ENCODE measurements around the gene KAT5. TPM values are rescaled to one million over a fixed set of nuclear protein-coding genes. Genes with fewer than 3 reads are reported as not detected.

Gene KAT5
- total and polyA plus RNA-seq, 2 of the 13 experiments (the other 11 are each of a cell fraction or from before 2014, with no cell fraction given) = 35.2 to 48.3 TPM

GRCh38 chr11:65711785-65712632 is at the start of gene KAT5 (continued):
- TF ChIP-seq UBTF (CRISPR knock-in tag; IDR thresholded peaks at IDR 0.05) (peak; percentile 64), DR1 (CRISPR knock-in tag; IDR thresholded peaks at IDR 0.05) (peak; percentile 83), ZSCAN21 (CRISPR knock-in tag; IDR thresholded peaks at IDR 0.05; ENCODE audit: borderline replicate concordance) (peak; percentile 98), ATF6 (CRISPR knock-in tag; conservative IDR thresholded peaks at IDR 0.05) (no peak), MBNL3 (CRISPR knock-in tag; conservative IDR thresholded peaks at IDR 0.05) (0 out of 2 replicates have a peak, but pooled peaks have one; percentile 89), NFYB (CRISPR knock-in tag; IDR thresholded peaks at IDR 0.05) (peak; percentile 51; the same call in 1 of the 2 replicates), MLLT10 (CRISPR knock-in tag; IDR thresholded peaks at IDR 0.05) (no peak), NBN (conservative IDR thresholded peaks at IDR 0.05) (no peak), TRIM24 (CRISPR knock-in tag; IDR thresholded peaks at IDR 0.05) (no peak), CHCHD3 (CRISPR knock-in tag; IDR thresholded peaks at IDR 0.05) (no peak), FOSL2 (CRISPR knock-in tag; IDR thresholded peaks at IDR 0.05) (peak; percentile 61), ZNF468 (CRISPR knock-in tag; IDR thresholded peaks at IDR 0.05) (no peak), ZNF251 (CRISPR knock-in tag; IDR thresholded peaks at IDR 0.05) (no peak), HIC2 (CRISPR knock-in tag; IDR thresholded peaks at IDR 0.05; ENCODE audit: low read depth) (peak; percentile 74), RFX5 (IDR thresholded peaks at IDR 0.05; ENCODE audit: low read depth, low read length) (no peak), ZNF136 (CRISPR knock-in tag; IDR thresholded peaks at IDR 0.05; ENCODE audit: low read depth) (peak; percentile 99), SOX5 (CRISPR knock-in tag; IDR thresholded peaks at IDR 0.05; ENCODE audit: borderline replicate concordance) (peak; percentile 81), EEA1 (CRISPR knock-in tag; IDR thresholded peaks at IDR 0.05; ENCODE audit: borderline replicate concordance) (no peak; the same call in 1 of the 2 replicates), NFIB (CRISPR knock-in tag; IDR thresholded peaks at IDR 0.05; ENCODE audit: borderline replicate concordance) (0 out of 2 replicates have a peak, but pooled peaks have one; percentile 77), U2AF1 (optimal IDR thresholded peaks at IDR 0.05; ENCODE audit: low read depth, low read length) (peak; percentile 39), ZFP36L1 (CRISPR knock-in tag; IDR thresholded peaks at IDR 0.05) (peak; percentile 99), ZNF75D (CRISPR knock-in tag; IDR thresholded peaks at IDR 0.05; ENCODE audit: borderline replicate concordance) (peak; percentile 79; the same call in 1 of the 2 replicates), ZNF343 (CRISPR knock-in tag; IDR thresholded peaks at IDR 0.05) (peak; percentile 93), ZNF230 (CRISPR knock-in tag; IDR thresholded peaks at IDR 0.05) (no peak; the same call in 1 of the 2 replicates)
